ENCODE results near the gene HNRNPR. TPM values are rescaled to one million over a fixed set of nuclear protein-coding genes. Genes with fewer than 3 reads are reported as not detected.

The HNRNPR gene
- total RNA-seq, 1 experiment from 2014 or later = 141 TPM

- POLR2A ChIA-PET (ENCODE audit: unreplicated experiment) = interaction anchor here (0.6 to 1.4 kb wide), 4 partner anchors 10 to 231 kb away, joined by 3 to 59 read pairs (median 3); partner anchors contain the start of gene HNRNPR
- TSS peak; percentile 51 for BruUV-seq (replicated peaks)
- no peaks in the 10 kb centered on the region for H3K9me2 ChIP-seq (replicated peaks; ENCODE audit: low read length)
- intact Hi-C loops (cut with micrococcal nuclease) = loop anchor here (1.0 kb wide), 2 partner anchors 24 to 36 kb away; partner anchors contain the start of gene HNRNPR
- peak overlapping the region; percentile 100 for H2AFZ ChIP-seq (ENCODE audit: low read length)
- peaks cover 26% of the 10 kb centered on the region for H3K4me1 ChIP-seq (ENCODE audit: insufficient read depth, low read length)
- no peaks in the 10 kb centered on the region for H4K20me1 ChIP-seq (ENCODE audit: low read length)
- peak overlapping the region; percentile 93 for H3K4me3 ChIP-seq (ENCODE audit: low read length)
- peak; percentile 88 for ATAC-seq
- peak; percentile 98 for DNase-seq
- peaks cover 54% of the 10 kb centered on the region for H3K79me2 ChIP-seq (ENCODE audit: low read length)
- H3K9ac ChIP-seq (ENCODE audit: low read length) = peak overlapping the region; percentile 94
- H3K4me2 ChIP-seq (ENCODE audit: low read length) = peak overlapping the region; percentile 100
- H3K9me3 ChIP-seq (ENCODE audit: low read length) = peaks cover 16% of the 10 kb centered on the region
- CTCF ChIA-PET = interaction anchor here (3.4 kb wide), 1 partner anchor 36 kb away, joined by 13 read pairs; no protein-coding TSS in a partner anchor
- no peak for TF ChIP-seq EZH2phosphoT487 (IDR thresholded peaks at IDR 0.05; ENCODE audit: borderline replicate concordance, low read length)
- TF ChIP-seq EZH2 (IDR thresholded peaks at IDR 0.05; ENCODE audit: low read length, unreplicated experiment) = no peak
- TF ChIP-seq CTCF (conservative IDR thresholded peaks at IDR 0.05; ENCODE audit: low read depth, low read length) = no peak
- peak overlapping the region; percentile 74 for H3K27ac ChIP-seq (ENCODE audit: low read length)
- H3F3A ChIP-seq (ENCODE audit: low read length, unreplicated experiment) = no peaks in the 10 kb centered on the region
- peaks cover 28% of the 10 kb centered on the region for H3K36me3 ChIP-seq (ENCODE audit: low read depth, low read length)
- H3K27me3 ChIP-seq (ENCODE audit: low read length) = no peaks in the 10 kb centered on the region
These were observed 23.9 kb upstream of the HNRNPR start for GRCh38 chr1:23367791-23368561.

GRCh38 chr1:23367451-23367790, 23.3 kb upstream of the HNRNPR start:
- ATAC-seq (peak; percentile 1), DNase-seq (no peak)
- H3K9me3 ChIP-seq (ENCODE audit: low read length) = peaks cover 22% of the 10 kb centered on the region
- no peaks in the 10 kb centered on the region for H3F3A ChIP-seq (ENCODE audit: low read length, unreplicated experiment)
- ChIA-PET CTCF (interaction anchor here (3.4 kb wide), 1 partner anchor 36 kb away, joined by 13 read pairs; no protein-coding TSS in a partner anchor), POLR2A (ENCODE audit: unreplicated experiment) (interaction anchor here (1.4 kb wide), 1 partner anchor 23 kb away, joined by 59 read pairs; the partner anchor contains the start of gene HNRNPR)
- peaks cover 33% of the 10 kb centered on the region for H3K36me3 ChIP-seq (ENCODE audit: low read depth, low read length)
- peaks cover 54% of the 10 kb centered on the region for H3K79me2 ChIP-seq (ENCODE audit: low read length)
- peak overlapping the region; percentile 100 for H2AFZ ChIP-seq (ENCODE audit: low read length)
- peaks cover 26% of the 10 kb centered on the region for H3K4me1 ChIP-seq (ENCODE audit: insufficient read depth, low read length)
- BruUV-seq (replicated peaks) = no TSS peak
- H3K4me2 ChIP-seq (ENCODE audit: low read length) = peak overlapping the region; percentile 100
- H3K9ac ChIP-seq (ENCODE audit: low read length) = peak overlapping the region; percentile 94
- H3K27ac ChIP-seq (ENCODE audit: low read length) = peak overlapping the region; percentile 66
- no peaks in the 10 kb centered on the region for H4K20me1 ChIP-seq (ENCODE audit: low read length)
- H3K9me2 ChIP-seq (replicated peaks; ENCODE audit: low read length) = no peaks in the 10 kb centered on the region
- H3K4me3 ChIP-seq (ENCODE audit: low read length) = peak overlapping the region; percentile 93
- no peaks in the 10 kb centered on the region for H3K27me3 ChIP-seq (ENCODE audit: low read length)
- TF ChIP-seq EZH2 (IDR thresholded peaks at IDR 0.05; ENCODE audit: low read length, unreplicated experiment) (no peak), EZH2phosphoT487 (IDR thresholded peaks at IDR 0.05; ENCODE audit: borderline replicate concordance, low read length) (no peak), CTCF (conservative IDR thresholded peaks at IDR 0.05; ENCODE audit: low read depth, low read length) (no peak)
- intact Hi-C loops (cut with micrococcal nuclease) = no loop called here

Measured in PC-3 (cell line).